ENCODE results near the gene TAF1C. TPM values are rescaled to one million over a fixed set of nuclear protein-coding genes. Genes with fewer than 3 reads are reported as not detected.

The TAF1C gene, protein sequence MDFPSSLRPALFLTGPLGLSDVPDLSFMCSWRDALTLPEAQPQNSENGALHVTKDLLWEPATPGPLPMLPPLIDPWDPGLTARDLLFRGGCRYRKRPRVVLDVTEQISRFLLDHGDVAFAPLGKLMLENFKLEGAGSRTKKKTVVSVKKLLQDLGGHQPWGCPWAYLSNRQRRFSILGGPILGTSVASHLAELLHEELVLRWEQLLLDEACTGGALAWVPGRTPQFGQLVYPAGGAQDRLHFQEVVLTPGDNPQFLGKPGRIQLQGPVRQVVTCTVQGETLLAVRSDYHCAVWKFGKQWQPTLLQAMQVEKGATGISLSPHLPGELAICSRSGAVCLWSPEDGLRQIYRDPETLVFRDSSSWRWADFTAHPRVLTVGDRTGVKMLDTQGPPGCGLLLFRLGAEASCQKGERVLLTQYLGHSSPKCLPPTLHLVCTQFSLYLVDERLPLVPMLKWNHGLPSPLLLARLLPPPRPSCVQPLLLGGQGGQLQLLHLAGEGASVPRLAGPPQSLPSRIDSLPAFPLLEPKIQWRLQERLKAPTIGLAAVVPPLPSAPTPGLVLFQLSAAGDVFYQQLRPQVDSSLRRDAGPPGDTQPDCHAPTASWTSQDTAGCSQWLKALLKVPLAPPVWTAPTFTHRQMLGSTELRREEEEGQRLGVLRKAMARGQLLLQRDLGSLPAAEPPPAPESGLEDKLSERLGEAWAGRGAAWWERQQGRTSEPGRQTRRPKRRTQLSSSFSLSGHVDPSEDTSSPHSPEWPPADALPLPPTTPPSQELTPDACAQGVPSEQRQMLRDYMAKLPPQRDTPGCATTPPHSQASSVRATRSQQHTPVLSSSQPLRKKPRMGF
- total RNA-seq, result 10 to 100 TPM; 23.9 to 43.7 (median 32.1) TPM

GRCh38 chr16:84186685-84187437 lies at the start of gene TAF1C:
Gene TAF1C (minus strand): TSS chr16:84187057. CDS start chr16:84184988, 2,069 bp downstream.
- DNase-seq, result peak; percentile 72
- H3K4me1 ChIP-seq, result peaks cover 12 to 41% (median 13%) of the 10 kb centered on the region in 3 donors
- H3K36me3 ChIP-seq, result peaks cover 0 to 47% (median 8%) of the 10 kb centered on the region in 3 donors
- no peaks in the 10 kb centered on the region for H3K9me3 ChIP-seq
- TF ChIP-seq POLR2A (IDR thresholded peaks at IDR 0.05) (peak in 1 of 4 donors; percentile 49), CTCF (IDR thresholded peaks at IDR 0.05) (peak; percentile 92 to 99 (median 97))
- H3K27me3 ChIP-seq, result no peaks in the 10 kb centered on the region
- peak within 1 kb of the TSS; percentile 77 to 97 (median 92) for H3K4me3 ChIP-seq
- WGBS, 2 donors, result 4 to 19% methylated on average over 8 to 31 of the region's 55 CpGs
- peak within 1 kb of the TSS; percentile 83 to 91 (median 85) for H3K27ac ChIP-seq
- intact Hi-C loops (cut with DNase I), result loop anchor here (10.0 kb wide), 1 partner anchor 102 kb away; no protein-coding TSS in a partner anchor

DNA sequence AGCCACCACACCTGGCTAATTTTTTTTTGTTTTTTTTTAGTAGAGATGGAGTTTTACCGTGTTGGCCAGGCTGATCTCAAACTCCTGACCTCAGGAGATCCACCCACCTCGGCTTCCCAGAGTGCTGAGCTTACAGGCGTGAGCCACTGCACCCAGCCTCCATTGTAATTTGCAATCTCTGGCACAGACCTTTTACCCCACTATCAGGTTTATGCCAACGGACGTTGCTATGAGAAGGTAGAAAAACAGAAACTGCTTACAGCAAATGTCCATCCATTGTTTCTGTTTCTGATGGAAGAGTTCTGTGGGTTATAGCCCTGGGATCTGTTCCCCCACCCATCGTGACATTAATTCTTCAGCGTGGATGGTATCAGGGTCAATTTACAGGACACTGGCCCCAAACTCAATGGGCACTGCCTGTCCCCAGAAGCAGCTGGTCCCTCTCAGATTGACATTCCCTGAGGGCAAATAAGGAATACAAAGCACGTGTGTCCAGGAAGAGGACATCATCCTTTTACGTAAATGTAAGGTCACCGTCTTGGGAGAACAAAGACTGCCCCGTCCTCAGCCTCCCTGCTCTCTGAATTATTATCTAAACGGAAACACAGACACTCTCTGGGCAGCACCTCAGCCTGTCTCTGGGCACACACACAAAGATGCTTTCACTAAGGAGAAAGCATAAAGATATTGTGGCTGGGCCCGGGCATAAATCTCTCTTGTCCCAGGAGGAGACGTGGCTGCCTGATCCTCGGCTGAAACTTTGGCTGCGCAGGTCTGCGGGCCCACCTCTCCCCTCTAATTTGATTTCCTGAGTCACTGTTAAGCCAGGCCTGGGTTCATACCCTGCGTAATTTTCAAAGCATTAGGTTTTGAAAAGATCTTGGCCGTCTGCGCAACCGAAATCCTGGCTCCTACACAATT lies 47.7 kb upstream of the TAF1C start:
- H3K27me3 ChIP-seq, result peaks cover 0 to 6% (median 0%) of the 10 kb centered on the region in 4 donors
- H3K27ac ChIP-seq, result peak overlapping the region in 3 of 4 donors; percentile 50 to 69 (median 58)
- TF ChIP-seq POLR2A (IDR thresholded peaks at IDR 0.05) (no peak), CTCF (IDR thresholded peaks at IDR 0.05) (no peak)
- H3K36me3 ChIP-seq, result no peaks in the 10 kb centered on the region
- no peak for DNase-seq
- 59 to 66% methylated on average over 19 to 20 of the region's 21 CpGs for whole genome bisulfite sequencing, 2 donors
- intact Hi-C loops (cut with DNase I), result no loop called here
- H3K4me1 ChIP-seq, result no peaks in the 10 kb centered on the region
- H3K4me3 ChIP-seq, result no peak overlapping the region
- no peaks in the 10 kb centered on the region for H3K9me3 ChIP-seq

DNA sequence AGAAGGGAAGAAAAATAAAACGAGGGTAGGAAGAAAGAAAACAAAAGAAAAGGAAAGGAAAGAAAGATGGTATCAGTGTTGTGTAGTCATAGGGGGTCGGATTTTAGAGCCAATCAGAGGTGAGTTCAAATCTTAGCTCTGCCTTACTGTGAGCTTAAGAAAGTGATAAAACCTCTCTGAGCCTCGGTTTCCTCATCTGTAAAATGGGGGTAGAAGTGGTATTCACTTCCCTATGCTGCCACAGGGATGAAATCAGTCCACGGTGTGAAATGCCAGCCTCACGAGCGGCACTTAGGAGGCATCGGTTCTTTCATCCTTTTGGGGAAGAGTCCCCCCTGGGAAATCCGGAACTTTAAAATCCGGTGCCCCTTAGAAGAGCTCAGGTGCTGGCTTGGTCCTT lies 46.9 kb upstream of the TAF1C start:
- DNase-seq, result no peak
- Histone ChIP-seq H3K9me3 (no peaks in the 10 kb centered on the region), H3K27ac (peak overlapping the region in 1 of 4 donors; percentile 50), H3K4me1 (peaks cover 0 to 2% (median 0%) of the 10 kb centered on the region in 3 donors), H3K4me3 (no peak overlapping the region), H3K36me3 (no peaks in the 10 kb centered on the region), H3K27me3 (no peaks in the 10 kb centered on the region)
- TF ChIP-seq CTCF (IDR thresholded peaks at IDR 0.05), result no peak
- no peak for TF ChIP-seq POLR2A (IDR thresholded peaks at IDR 0.05)
- intact Hi-C loops (cut with DNase I), result no loop called here
- WGBS, 2 donors, result 71 to 77% methylated on average over 9 of the region's 9 CpGs

DNA sequence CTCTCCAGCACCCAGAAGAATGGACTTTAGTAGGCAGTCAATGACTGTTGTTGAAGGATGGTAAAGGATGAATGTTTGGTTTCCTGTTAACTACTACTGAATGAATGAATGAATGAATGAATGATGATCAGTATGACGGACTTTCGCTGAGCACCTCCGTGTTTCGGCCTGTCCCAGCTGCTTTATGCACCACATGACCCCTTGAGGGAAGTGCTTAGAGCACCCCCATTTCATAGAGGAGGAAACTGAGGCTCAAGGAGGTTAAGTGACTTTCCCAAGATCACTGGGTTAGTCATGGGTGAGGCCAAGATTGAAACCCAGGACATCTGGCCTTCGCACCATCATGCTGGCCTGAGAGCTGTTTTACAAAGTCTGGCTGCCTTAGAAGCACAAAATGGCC lies 46.1 kb upstream of the TAF1C start:
- Histone ChIP-seq H3K4me1 (peaks cover 1 to 10% (median 3%) of the 10 kb centered on the region in 3 donors), H3K27me3 (no peaks in the 10 kb centered on the region), H3K4me3 (no peak overlapping the region), H3K36me3 (no peaks in the 10 kb centered on the region), H3K9me3 (no peaks in the 10 kb centered on the region), H3K27ac (no peak overlapping the region)
- intact Hi-C loops (cut with DNase I), result no loop called here
- 88 to 91% methylated on average over 5 of the region's 5 CpGs for WGBS, 2 donors
- TF ChIP-seq CTCF (IDR thresholded peaks at IDR 0.05) (no peak), POLR2A (IDR thresholded peaks at IDR 0.05) (no peak)
- DNase-seq, result no peak

Data from esophagus squamous epithelium (tissue), 5 donors.